ENCODE results near the gene KDM4C. TPM values are rescaled to one million over a fixed set of nuclear protein-coding genes. Genes with fewer than 3 reads are reported as not detected.

KDM4C gene
- total RNA-seq, 1 donor from 2014 or later, result 12.7 TPM

GRCh38 chr9:7108936-7109335, 351.2 kb downstream of the KDM4C start:
- no peak overlapping the region for H3K4me3 ChIP-seq
- no peak for DNase-seq (ENCODE audit: low spot score in 2 of 2)
- H3K36me3 ChIP-seq, result peaks cover 5 to 12% of the 10 kb centered on the region in 2 donors
- no peaks in the 10 kb centered on the region for H3K27me3 ChIP-seq
- TF ChIP-seq, protein P1, sequence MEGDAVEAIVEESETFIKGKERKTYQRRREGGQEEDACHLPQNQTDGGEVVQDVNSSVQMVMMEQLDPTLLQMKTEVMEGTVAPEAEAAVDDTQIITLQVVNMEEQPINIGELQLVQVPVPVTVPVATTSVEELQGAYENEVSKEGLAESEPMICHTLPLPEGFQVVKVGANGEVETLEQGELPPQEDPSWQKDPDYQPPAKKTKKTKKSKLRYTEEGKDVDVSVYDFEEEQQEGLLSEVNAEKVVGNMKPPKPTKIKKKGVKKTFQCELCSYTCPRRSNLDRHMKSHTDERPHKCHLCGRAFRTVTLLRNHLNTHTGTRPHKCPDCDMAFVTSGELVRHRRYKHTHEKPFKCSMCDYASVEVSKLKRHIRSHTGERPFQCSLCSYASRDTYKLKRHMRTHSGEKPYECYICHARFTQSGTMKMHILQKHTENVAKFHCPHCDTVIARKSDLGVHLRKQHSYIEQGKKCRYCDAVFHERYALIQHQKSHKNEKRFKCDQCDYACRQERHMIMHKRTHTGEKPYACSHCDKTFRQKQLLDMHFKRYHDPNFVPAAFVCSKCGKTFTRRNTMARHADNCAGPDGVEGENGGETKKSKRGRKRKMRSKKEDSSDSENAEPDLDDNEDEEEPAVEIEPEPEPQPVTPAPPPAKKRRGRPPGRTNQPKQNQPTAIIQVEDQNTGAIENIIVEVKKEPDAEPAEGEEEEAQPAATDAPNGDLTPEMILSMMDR (IDR thresholded peaks at IDR 0.05), result no peak
- intact Hi-C loops (cut with DNase I), result no loop called here
- H3K4me1 ChIP-seq, result no peaks in the 10 kb centered on the region
- no peaks in the 10 kb centered on the region for H3K9me3 ChIP-seq
- H3K27ac ChIP-seq, result no peak overlapping the region

DNA sequence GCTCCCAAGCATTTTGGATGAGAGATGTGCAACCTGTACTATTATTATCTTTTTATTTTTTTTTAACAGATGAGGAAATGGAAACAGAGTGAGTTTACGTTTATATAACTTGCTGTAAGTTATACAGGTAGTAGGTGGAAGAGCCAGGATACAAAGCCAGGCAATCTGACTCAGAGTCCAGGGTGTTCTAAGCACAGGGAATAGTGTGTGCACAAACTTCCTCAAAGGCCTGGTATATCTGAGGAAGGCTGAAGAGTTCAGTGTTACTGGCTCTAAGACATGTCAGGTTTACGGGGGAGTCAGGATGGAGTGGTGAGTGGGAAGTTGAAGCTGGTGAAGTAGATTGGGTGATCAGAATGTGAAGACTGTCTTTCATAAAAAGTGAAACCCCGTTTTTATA, 353.6 kb downstream of the KDM4C start:
- TF ChIP-seq, protein P1 (IDR thresholded peaks at IDR 0.05), result no peak
- no peaks in the 10 kb centered on the region for H3K27me3 ChIP-seq
- H3K4me1 ChIP-seq, result no peaks in the 10 kb centered on the region
- no peak overlapping the region for H3K27ac ChIP-seq
- no peak for DNase-seq (ENCODE audit: low spot score in 2 of 2)
- no peak overlapping the region for H3K4me3 ChIP-seq
- no peaks in the 10 kb centered on the region for H3K9me3 ChIP-seq
- H3K36me3 ChIP-seq, result peaks cover 0 to 5% of the 10 kb centered on the region in 2 donors
- intact Hi-C loops (cut with DNase I), result no loop called here

GRCh38 chr9:7115606-7116005, 357.8 kb downstream of the KDM4C start:
- Histone ChIP-seq H3K27me3 (no peaks in the 10 kb centered on the region), H3K9me3 (no peaks in the 10 kb centered on the region), H3K36me3 (no peaks in the 10 kb centered on the region), H3K4me1 (peaks cover 0 to 2% of the 10 kb centered on the region in 2 donors), H3K27ac (no peak overlapping the region), H3K4me3 (no peak overlapping the region)
- no peak for DNase-seq (ENCODE audit: low spot score in 2 of 2)
- intact Hi-C loops (cut with DNase I), result no loop called here
- TF ChIP-seq, protein P1 (IDR thresholded peaks at IDR 0.05), result no peak

GRCh38 chr9:7117676-7118561, 360.1 kb downstream of the KDM4C start:
- H3K36me3 ChIP-seq, result no peaks in the 10 kb centered on the region
- intact Hi-C loops (cut with DNase I), result no loop called here
- peaks cover 0 to 2% of the 10 kb centered on the region in 2 donors for H3K4me1 ChIP-seq
- H3K27me3 ChIP-seq, result no peaks in the 10 kb centered on the region
- H3K9me3 ChIP-seq, result no peaks in the 10 kb centered on the region
- TF ChIP-seq, protein P1 (IDR thresholded peaks at IDR 0.05), result no peak
- H3K27ac ChIP-seq, result no peak overlapping the region
- H3K4me3 ChIP-seq, result no peak overlapping the region
- no peak for DNase-seq (ENCODE audit: low spot score in 2 of 2)

DNA sequence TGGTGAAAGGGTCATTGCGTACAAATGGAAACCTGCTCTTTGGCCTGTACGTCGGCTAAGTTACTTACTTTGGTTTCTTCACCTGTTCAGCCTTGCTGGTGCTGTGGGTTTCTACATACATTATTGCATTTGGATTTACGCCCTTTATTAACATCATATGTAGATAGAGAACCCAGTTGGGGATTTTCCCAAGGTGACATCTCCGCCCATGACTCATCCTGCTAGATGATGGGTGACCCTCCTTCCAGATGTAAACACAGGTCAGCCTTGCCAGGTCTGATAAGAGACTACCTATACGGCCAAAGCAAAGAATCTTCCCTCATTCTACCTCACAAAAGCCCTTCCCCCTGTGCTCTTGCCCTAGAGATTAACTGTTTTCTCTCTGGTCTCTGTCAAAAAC, 360.9 kb downstream of the KDM4C start:
- no peaks in the 10 kb centered on the region for H3K36me3 ChIP-seq
- H3K9me3 ChIP-seq, result no peaks in the 10 kb centered on the region
- H3K27ac ChIP-seq, result no peak overlapping the region
- H3K4me3 ChIP-seq, result no peak overlapping the region
- H3K27me3 ChIP-seq, result no peaks in the 10 kb centered on the region
- TF ChIP-seq, protein P1 (IDR thresholded peaks at IDR 0.05), result no peak
- peaks cover 0 to 2% of the 10 kb centered on the region in 2 donors for H3K4me1 ChIP-seq
- DNase-seq (ENCODE audit: low spot score in 2 of 2), result no peak
- intact Hi-C loops (cut with DNase I), result no loop called here
